HepG2 (cell line): ENCODE data around the gene DNPH1. TPM values are rescaled to one million over a fixed set of nuclear protein-coding genes. Genes with fewer than 3 reads are reported as not detected.

ENCODE experiments used
- CCAR2 ChIP-seq: fragments of 200-400 bp; formaldehyde crosslinking; optimal IDR thresholded peaks from 2 replicates; pipeline ENCODE3; 2018; ENCODE audit warnings: low read depth, mild to moderate bottlenecking, low read length, moderate library complexity
- CSRNP1 ChIP-seq: sonication (generic); formaldehyde crosslinking; IDR thresholded peaks from 2 replicates; pipeline ENCODE4 v1.8.1; 2023; ENCODE audit warnings: mild to moderate bottlenecking, missing genetic modification reagents
- ELK4 ChIP-seq: sonication (generic); formaldehyde crosslinking; IDR thresholded peaks from 2 replicates; pipeline ENCODE4 v1.9.0; 2021; ENCODE audit warnings: missing genetic modification reagents, borderline replicate concordance
- GLI4 ChIP-seq: sonication (generic); formaldehyde crosslinking; IDR thresholded peaks from 2 replicates; pipeline ENCODE4 v1.5.1; 2020; ENCODE audit warnings: missing genetic modification reagents, mild to moderate bottlenecking, moderate library complexity, borderline replicate concordance
- HNF1A ChIP-seq, 2 experiments: sonication (generic) in 1 of 2; formaldehyde crosslinking in 1 of 2; IDR thresholded peaks; 2 replicates each; pipeline versions ENCODE4 v1.4.0 to v1.6.1; 2016 to 2020; ENCODE audit warnings: borderline replicate concordance in 1 of 2, low read depth in 1 of 2, mild to moderate bottlenecking in 1 of 2, missing genetic modification reagents in 1 of 2
- HNRNPH1 ChIP-seq: fragments of 200-400 bp; formaldehyde crosslinking; optimal IDR thresholded peaks from 2 replicates; pipeline ENCODE3; 2017; ENCODE audit warnings: mild to moderate bottlenecking, low read depth, low read length
- IRX3 ChIP-seq: sonication (generic); formaldehyde crosslinking; IDR thresholded peaks from 2 replicates; pipeline ENCODE4 v1.8.1; 2023; ENCODE audit warnings: mild to moderate bottlenecking, low read depth, missing genetic modification reagents, borderline replicate concordance
- MAF1 ChIP-seq: sonication (generic); formaldehyde crosslinking; IDR thresholded peaks from 2 replicates; pipeline ENCODE4 v1.5.0; 2020; ENCODE audit warnings: missing genetic modification reagents, borderline replicate concordance
- SKI ChIP-seq: fragments of 450-650 bp; IDR thresholded peaks from one replicate; pipeline ENCODE4 v1.6.1; 2018; ENCODE audit warnings: mild to moderate bottlenecking; ENCODE audit not compliant: partially characterized antibody
- TBL1XR1 ChIP-seq: fragments of 150-350 bp; IDR thresholded peaks from 2 replicates; pipeline ENCODE4 v1.6.1; 2014; ENCODE audit warnings: borderline replicate concordance, low read length; ENCODE audit not compliant: partially characterized antibody
- ZBTB39 ChIP-seq: sonication (generic); formaldehyde crosslinking; IDR thresholded peaks from 2 replicates; pipeline ENCODE4 v1.5.0; 2020; ENCODE audit warnings: missing genetic modification reagents
- ZNF280B ChIP-seq: sonication (generic); formaldehyde crosslinking; IDR thresholded peaks from 2 replicates; pipeline ENCODE4 v1.5.0; 2020; ENCODE audit warnings: missing genetic modification reagents, mild to moderate bottlenecking, borderline replicate concordance
- polyA plus RNA-seq, 8 experiments: library from polyadenylated mRNA; depleted of rRNA in 3 of 8; stranded (reverse) in 7 of 8; unstranded in 1 of 8; fragments of >200 nt; fragmentation: Illumina TruSeq in 4 of 8; extraction: Trizol in 4 of 8; gene quantifications; 2 replicates each; pipeline versions ENCODE4 v1.2.1 to v1.2.3, GENCODE V29; 2011 to 2016; ENCODE audit warnings: low read depth in 4 of 8, missing spikeins in 1 of 8, mixed read lengths in 1 of 8; ENCODE audit not compliant: insufficient read depth in 1 of 8
- total RNA-seq, 5 experiments: library from RNA; depleted of rRNA; stranded (reverse); fragments of >200 nt; fragmentation: Illumina TruSeq; extraction: Trizol; gene quantifications; 2 replicates each; pipeline ENCODE4 v1.2.3, GENCODE V29; 2016; ENCODE audit warnings: low read depth in 1 of 5

DNPH1 gene
- total and polyA plus RNA-seq, 2 of the 13 experiments (the other 11 are each of a cell fraction or from before 2014, with no cell fraction given) = 56.5 to 75.1 TPM

GRCh38 chr6:43274916-43275597 is 45.8 kb upstream of the DNPH1 start (continued):
- TF ChIP-seq HNF1A (IDR thresholded peaks at IDR 0.05; ENCODE audit: low read depth) (no peak; the same call in 1 of the 2 replicates), HNF1A (CRISPR knock-in tag; IDR thresholded peaks at IDR 0.05; ENCODE audit: borderline replicate concordance) (peak; percentile 70), ZBTB39 (peak; percentile 92; the same call in 1 of the 2 replicates), TBL1XR1 (no peak), SKI (peak; percentile 80), CSRNP1 (peak; percentile 61; the same call in 1 of the 2 replicates), CCAR2 (no peak), ZNF280B (peak; percentile 82), IRX3 (CRISPR knock-in tag) (peak; percentile 93; the same call in 1 of the 2 replicates), MAF1 (CRISPR knock-in tag) (no peak), ELK4 (CRISPR knock-in tag) (no peak), HNRNPH1 (peak; percentile 30), GLI4 (CRISPR knock-in tag) (peak; percentile 68; the same call in 1 of the 2 replicates)
